ENCODE measurements around the gene CSF3.

The CSF3 gene

DNA sequence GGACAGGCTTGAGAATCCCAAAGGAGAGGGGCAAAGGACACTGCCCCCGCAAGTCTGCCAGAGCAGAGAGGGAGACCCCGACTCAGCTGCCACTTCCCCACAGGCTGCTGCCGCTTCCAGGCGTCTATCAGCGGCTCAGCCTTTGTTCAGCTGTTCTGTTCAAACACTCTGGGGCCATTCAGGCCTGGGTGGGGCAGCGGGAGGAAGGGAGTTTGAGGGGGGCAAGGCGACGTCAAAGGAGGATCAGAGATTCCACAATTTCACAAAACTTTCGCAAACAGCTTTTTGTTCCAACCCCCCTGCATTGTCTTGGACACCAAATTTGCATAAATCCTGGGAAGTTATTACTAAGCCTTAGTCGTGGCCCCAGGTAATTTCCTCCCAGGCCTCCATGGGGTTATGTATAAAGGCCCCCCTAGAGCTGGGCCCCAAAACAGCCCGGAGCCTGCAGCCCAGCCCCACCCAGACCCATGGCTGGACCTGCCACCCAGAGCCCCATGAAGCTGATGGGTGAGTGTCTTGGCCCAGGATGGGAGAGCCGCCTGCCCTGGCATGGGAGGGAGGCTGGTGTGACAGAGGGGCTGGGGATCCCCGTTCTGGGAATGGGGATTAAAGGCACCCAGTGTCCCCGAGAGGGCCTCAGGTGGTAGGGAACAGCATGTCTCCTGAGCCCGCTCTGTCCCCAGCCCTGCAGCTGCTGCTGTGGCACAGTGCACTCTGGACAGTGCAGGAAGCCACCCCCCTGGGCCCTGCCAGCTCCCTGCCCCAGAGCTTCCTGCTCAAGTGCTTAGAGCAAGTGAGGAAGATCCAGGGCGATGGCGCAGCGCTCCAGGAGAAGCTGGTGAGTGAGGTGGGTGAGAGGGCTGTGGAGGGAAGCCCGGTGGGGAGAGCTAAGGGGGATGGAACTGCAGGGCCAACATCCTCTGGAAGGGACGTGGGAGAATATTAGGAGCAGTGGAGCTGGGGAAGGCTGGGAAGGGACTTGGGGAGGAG is at the start of gene CSF3:
Gene CSF3, plus strand, starts transcription at position 436 of the 993 bp plus-strand sequence. Its CDS starts 35 bp downstream, at position 471.
- DNase-seq, result no peak

DNA sequence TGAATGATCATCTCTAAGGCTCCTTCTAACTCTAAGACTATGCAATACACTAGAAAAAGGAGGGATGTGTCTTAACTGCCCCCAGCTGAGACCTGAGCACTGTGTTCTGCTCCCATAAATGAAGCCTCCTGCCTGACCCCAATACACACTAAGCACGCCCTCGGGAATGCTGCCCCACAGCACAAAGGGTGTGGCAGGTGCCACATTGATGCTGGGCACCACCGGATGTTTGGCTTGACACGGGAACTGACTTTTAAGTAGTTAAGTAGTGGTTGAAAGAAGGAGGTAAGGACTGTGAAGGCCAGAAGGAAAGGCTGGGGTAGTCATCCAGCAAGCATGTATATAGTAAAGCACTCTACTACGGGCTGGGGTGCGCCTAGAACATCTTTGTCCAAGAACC is 48.5 kb upstream of the CSF3 start:
- DNase-seq, result no peak

DNA sequence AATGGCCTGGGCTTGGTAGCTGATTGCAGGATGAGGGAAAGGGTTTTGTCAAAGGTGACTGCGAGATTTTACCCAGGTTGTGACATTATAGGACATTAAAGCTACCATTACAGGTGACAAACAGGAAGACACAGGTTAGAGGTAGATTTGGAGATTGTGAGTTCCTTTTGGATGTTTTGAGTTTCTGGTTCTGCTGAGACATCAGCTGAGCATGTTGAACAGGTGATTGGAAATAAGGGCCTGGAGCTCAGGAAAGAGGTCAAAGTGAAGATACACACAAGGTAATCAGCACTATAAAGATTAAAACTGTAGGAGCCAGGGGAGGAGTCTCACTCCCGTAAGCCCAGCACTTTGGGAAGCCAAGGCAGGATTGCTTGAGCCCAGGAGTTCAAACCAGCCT is 46.5 kb upstream of the CSF3 start:
- DNase-seq, result no peak

GRCh38 chr17:39969375-39969774 is 45.9 kb upstream of the CSF3 start:
- DNase-seq, result no peak

DNA sequence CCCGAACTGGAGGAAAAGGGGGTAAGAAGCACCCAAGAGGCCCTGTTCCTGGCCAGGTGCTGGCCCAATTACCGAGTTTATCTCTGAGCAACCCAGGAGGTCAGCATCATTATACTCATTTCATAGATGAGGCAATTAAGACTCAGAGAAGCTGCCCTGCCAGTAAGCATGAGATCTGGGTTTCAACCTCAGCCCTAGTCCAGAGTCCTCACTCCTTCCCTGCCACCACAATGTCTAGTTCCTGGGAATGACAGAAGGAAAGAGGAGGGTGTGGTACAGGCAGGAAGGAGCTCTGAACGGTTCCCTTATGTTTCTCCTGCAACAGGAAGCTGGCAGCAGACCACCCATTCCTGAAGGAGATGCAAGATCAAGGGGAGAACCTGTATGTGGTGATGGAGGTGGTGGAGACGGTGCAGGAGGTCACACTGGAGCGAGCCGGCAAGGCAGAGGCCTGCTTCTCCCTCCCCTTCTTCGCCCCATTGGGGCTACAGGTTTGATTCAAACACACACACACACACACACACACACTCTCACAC is 45.0 kb upstream of the CSF3 start:
- DNase-seq, result no peak

- no peak for DNase-seq
These were observed 44.1 kb upstream of the CSF3 start for GRCh38 chr17:39971076-39971603.

- DNase-seq, result no peak
These were observed 43.0 kb upstream of the CSF3 start for GRCh38 chr17:39972271-39972670.

GRCh38 chr17:39973496-39973895 is 41.7 kb upstream of the CSF3 start:
- DNase-seq, result no peak

GRCh38 chr17:39974433-39974832 is 40.8 kb upstream of the CSF3 start:
- DNase-seq, result no peak

- DNase-seq, result no peak
These were observed 39.4 kb upstream of the CSF3 start for GRCh38 chr17:39975801-39976200.

GRCh38 chr17:39979016-39979670 is 36.1 kb upstream of the CSF3 start:
- DNase-seq, result no peak

DNA sequence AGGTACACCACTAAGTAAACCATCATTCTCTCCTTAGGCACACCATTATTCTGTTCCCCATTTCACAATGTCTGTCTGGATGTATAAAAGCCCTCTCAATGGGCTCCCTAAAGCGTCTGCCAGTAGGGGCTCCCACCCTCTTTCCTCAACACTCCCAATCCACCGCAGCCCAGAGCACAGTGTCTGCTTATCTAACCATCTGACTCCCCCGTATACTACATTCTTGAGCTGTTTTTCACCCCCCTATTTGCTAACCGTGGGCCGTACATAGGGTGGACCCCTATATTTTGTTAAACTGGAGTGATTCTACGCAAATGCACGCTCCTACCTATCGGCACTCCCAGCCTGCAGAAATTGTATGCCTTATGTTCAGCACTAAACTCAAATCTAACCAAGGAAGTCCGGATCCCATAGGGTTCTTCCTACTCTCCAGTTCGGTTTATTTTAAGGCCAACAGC is 35.3 kb upstream of the CSF3 start:
- no peak for DNase-seq

DNA sequence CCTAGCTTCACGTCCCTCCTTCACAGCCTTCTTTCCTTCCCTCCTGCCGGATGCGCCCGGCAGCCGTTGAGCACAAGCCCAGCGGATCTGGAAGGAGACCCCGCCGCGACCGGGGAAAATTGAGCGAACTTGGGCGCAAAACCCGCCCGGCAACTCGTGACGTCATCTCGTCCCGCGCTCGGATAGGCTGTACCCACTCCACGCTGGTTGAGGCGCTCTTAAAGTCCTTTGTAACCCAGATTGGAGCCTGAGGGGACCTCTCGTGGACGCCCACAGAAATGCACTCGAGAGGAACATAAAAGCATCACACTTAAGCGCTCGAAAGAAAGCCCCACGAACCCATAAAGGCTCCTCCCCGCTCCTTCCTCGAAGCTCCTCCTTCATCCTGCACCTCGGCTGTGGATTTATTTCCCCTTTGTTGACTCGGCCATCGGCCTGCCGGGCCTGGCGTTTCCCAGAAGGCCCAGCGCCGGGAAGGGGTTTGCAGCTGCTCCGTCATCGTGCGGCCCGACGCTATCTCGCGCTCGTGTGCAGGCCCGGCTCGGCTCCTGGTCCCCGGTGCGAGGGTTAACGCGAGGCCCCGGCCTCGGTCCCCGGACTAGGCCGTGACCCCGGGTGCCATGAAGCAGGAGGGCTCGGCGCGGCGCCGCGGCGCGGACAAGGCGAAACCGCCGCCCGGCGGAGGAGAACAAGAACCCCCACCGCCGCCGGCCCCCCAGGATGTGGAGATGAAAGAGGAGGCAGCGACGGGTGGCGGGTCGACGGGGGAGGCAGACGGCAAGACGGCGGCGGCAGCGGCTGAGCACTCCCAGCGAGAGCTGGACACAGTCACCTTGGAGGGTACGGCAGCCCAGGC is 34.7 kb upstream of the CSF3 start, which contains the start of gene PSMD3:
Gene PSMD3, plus strand, starts transcription at position 457 of the 856 bp plus-strand sequence. Its CDS starts 164 bp downstream, at position 621.
- DNase-seq, result peak; percentile 96 to 97

DNA sequence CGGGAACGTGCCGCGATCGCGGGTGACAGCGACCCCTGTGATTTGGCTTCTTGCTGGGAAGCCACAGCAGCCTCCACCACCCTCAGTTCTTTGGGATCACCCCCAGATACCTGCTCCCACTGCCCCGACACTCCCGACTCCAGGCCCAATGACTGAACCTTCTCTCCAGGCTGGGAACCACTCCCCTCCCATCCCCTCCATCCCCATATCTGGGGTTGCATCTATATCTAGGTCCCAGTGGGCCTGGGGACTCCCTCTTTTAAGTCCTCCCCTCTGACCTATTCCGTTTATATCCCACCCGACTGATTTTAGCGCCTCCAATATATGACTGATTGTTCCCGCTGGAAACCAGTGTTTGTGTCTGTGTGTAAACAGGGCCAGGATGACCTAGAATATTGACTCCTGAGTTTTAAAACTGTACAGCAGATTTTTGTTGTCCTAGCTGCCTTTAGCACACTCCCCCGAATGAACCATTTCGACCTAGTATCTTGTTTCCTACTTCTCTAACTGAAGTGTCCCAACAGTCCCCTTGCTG is 34.0 kb upstream of the CSF3 start:
- no peak for DNase-seq

DNA sequence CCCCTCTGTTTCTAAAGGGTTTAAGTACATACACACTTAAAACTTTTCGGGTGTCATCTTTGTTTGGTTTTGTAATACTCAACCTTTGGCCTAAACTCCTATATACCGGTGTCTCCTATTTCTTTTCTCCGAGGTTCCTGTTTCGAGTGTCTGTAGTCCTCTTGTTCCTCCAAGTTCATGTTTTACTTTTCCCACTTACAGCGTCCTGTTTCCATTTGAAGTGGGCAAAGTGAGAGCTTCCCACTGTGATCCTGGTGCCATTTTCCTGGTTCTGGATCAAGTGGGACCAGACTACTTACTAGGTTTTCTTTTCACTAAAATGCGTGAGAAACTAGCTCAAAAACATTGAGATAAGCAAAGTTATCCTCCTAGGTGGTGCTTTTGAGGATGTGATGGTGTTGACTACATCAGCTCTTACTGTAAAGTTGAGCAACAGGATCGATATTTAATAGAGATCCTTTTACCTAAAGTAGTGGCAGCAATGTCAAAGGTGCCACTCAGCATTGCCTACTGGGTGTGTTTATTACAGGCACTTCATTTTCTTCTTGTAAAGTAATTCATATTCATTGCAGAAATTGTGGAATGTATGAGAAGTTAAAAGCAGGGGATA is 33.4 kb upstream of the CSF3 start:
- DNase-seq, result no peak

- DNase-seq, result no peak
These were observed 26.9 kb upstream of the CSF3 start for GRCh38 chr17:39988206-39988810.

DNA sequence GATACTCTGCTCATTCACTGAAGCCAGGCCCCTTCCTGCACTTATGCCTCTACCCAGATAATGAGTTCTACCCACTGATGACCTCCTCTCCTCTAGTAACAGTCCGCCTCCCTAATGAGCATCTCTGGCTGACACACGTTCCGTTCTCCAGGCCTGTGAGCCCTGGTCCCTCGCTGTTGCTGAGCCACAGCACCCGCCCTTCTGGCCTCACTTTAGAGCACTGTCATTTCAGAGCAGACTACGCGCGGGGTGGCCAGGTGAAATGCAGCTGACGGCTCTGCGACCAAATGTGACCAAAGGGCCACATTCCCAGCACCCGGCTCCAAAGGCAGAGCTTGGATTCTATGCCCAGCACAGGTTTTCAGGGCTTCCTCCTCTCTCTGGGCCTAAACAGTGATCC is 20.8 kb upstream of the CSF3 start:
- no peak for DNase-seq

DNA sequence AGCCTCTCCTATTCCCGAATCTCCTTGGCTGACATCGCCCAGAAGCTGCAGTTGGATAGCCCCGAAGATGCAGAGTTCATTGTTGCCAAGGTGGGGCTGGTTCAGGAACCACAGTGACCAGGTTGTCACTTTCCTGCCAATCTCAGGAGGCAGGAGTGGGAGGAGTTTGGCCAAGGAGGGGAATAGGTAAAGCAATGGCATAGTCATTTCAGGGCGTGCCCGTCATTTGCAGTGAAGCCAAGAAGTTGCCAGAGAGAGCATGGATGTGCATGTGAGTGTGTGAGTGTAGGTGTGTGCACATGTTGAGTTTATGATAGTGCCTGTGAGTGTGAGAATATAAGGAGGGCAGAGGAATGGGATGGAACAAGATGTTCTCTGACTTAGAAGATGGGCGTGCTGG is 19.8 kb upstream of the CSF3 start:
- DNase-seq, result no peak

DNA sequence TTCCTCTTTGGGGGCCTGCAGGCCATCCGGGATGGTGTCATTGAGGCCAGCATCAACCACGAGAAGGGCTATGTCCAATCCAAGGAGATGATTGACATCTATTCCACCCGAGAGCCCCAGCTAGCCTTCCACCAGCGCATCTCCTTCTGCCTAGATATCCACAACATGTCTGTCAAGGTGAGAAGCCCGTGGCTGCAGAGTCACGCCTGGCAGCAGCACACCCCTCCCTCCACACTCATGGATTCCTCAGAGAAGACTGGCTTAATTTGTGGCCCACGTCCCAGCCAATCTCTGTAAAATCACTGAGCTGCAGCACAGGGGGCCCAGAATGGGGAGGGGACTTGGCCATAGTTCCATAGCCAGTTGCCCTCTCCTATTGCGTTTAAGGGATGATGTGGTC is 19.1 kb upstream of the CSF3 start:
- DNase-seq, result no peak

- DNase-seq, result no peak
These were observed 18.4 kb upstream of the CSF3 start for GRCh38 chr17:39996800-39997199.

GRCh38 chr17:39997543-39997942 is 17.7 kb upstream of the CSF3 start:
- no peak for DNase-seq

All from stimulated activated CD4-positive, alpha-beta T cell treated with anti-CD3 and anti-CD28 coated beads, Interleukin-2, amount 100 ng/mL, for 48 hours (primary cell).